Loucy (cell line): ENCODE measurements around the gene SOBP.

Experiments used
- H2AFZ ChIP-seq: fragments of 200-600 bp; sonication (generic); 2 replicates; pipeline ENCODE4 v1.6.0; 2016; ENCODE audit warnings: antibody characterized with exemption, mild to moderate bottlenecking, low read length, moderate library complexity
- H3F3A ChIP-seq: fragments of 200-600 bp; 2 replicates; pipeline ENCODE4 v1.6.0; 2016; ENCODE audit warnings: antibody characterized with exemption, low read depth, mild to moderate bottlenecking
- H3K27me3 ChIP-seq: fragments of 200-600 bp; sonication (generic); 2 replicates; pipeline ENCODE4 v1.6.1; 2014; ENCODE audit warnings: low read length, mild to moderate bottlenecking; ENCODE audit not compliant: insufficient read depth, poor library complexity, severe bottlenecking
- H3K36me3 ChIP-seq: fragments of 200-600 bp; sonication (generic); 2 replicates; pipeline ENCODE4 v1.6.1; 2016; ENCODE audit warnings: low read length; ENCODE audit not compliant: insufficient read depth
- H3K4me1 ChIP-seq: fragments of 200-600 bp; sonication (generic); 2 replicates; pipeline ENCODE4 v1.5.1; 2014; ENCODE audit warnings: low read length, mild to moderate bottlenecking; ENCODE audit not compliant: insufficient read depth, poor library complexity, severe bottlenecking
- H3K4me2 ChIP-seq: fragments of 200-600 bp; sonication (generic); 2 replicates; pipeline ENCODE4 v1.6.0; 2014; ENCODE audit warnings: antibody characterized with exemption, low read length, low read depth, mild to moderate bottlenecking; ENCODE audit not compliant: poor library complexity, severe bottlenecking
- H3K4me3 ChIP-seq: fragments of 200-600 bp; sonication (generic); 2 replicates; pipeline ENCODE4 v1.5.1; 2014; ENCODE audit warnings: low read length, mild to moderate bottlenecking, mixed read lengths; ENCODE audit not compliant: poor library complexity, severe bottlenecking
- H3K79me2 ChIP-seq: fragments of 200-600 bp; sonication (generic); 2 replicates; pipeline ENCODE4 v1.6.1; 2014; ENCODE audit warnings: low read length; ENCODE audit not compliant: insufficient read depth
- H3K9ac ChIP-seq: fragments of 200-600 bp; sonication (generic); 2 replicates; pipeline ENCODE4 v1.6.0; 2014; ENCODE audit warnings: mild to moderate bottlenecking, low read depth, low read length, moderate library complexity; ENCODE audit not compliant: poor library complexity, severe bottlenecking
- H3K9me2 ChIP-seq: fragments of 200-600 bp; sonication (generic); replicated peaks from 2 replicates; pipeline ENCODE4 v1.6.1; 2016; ENCODE audit warnings: low read depth, low read length, mixed read lengths
- H3K9me3 ChIP-seq: fragments of 200-600 bp; sonication (generic); 2 replicates; pipeline ENCODE4 v1.6.1; 2014; ENCODE audit warnings: mild to moderate bottlenecking, antibody characterized with exemption, low read length, low read depth; ENCODE audit not compliant: insufficient read depth
- H4K20me1 ChIP-seq: fragments of 200-600 bp; sonication (generic); 2 replicates; pipeline ENCODE4 v1.6.0; 2014; ENCODE audit warnings: antibody characterized with exemption, low read length, mild to moderate bottlenecking; ENCODE audit not compliant: insufficient read depth, poor library complexity, severe bottlenecking
- CTCF ChIP-seq: fragments of 200-600 bp; sonication (generic); conservative IDR thresholded peaks from 2 replicates; pipeline ENCODE4 v1.5.1; 2014; ENCODE audit warnings: mild to moderate bottlenecking, antibody characterized with exemption, low read length
- EZH2phosphoT487 ChIP-seq: fragments of 200-600 bp; IDR thresholded peaks from 2 replicates; pipeline ENCODE4 v1.6.1; 2018; ENCODE audit warnings: antibody characterized with exemption, mild to moderate bottlenecking, moderate library complexity, borderline replicate concordance

Gene SOBP

GRCh38 chr6:107614828-107615227 lies 124.9 kb downstream of the SOBP start:
- no peak overlapping the region for H3K9ac ChIP-seq
- peaks cover 35% of the 10 kb centered on the region for H3K4me1 ChIP-seq
- H3K27me3 ChIP-seq, result no peaks in the 10 kb centered on the region
- H3K4me2 ChIP-seq, result no peak overlapping the region
- no peaks in the 10 kb centered on the region for H3K79me2 ChIP-seq
- no peaks in the 10 kb centered on the region for H3K36me3 ChIP-seq
- H4K20me1 ChIP-seq, result no peaks in the 10 kb centered on the region
- no peaks in the 10 kb centered on the region for H3K9me3 ChIP-seq
- H3K4me3 ChIP-seq, result no peak overlapping the region
- H3F3A ChIP-seq, result peaks cover 7% of the 10 kb centered on the region
- TF ChIP-seq EZH2phosphoT487, result no peak
- TF ChIP-seq CTCF, result no peak
- no peaks in the 10 kb centered on the region for H3K9me2 ChIP-seq
- no peak overlapping the region for H2AFZ ChIP-seq

- TF ChIP-seq CTCF (no peak), EZH2phosphoT487 (no peak)
- H3K36me3 ChIP-seq, result no peaks in the 10 kb centered on the region
- H3K4me1 ChIP-seq, result peaks cover 55% of the 10 kb centered on the region
- no peaks in the 10 kb centered on the region for H3K9me2 ChIP-seq
- H4K20me1 ChIP-seq, result no peaks in the 10 kb centered on the region
- no peaks in the 10 kb centered on the region for H3K27me3 ChIP-seq
- H3K4me2 ChIP-seq, result peak overlapping the region; percentile 10
- H2AFZ ChIP-seq, result no peak overlapping the region
- H3F3A ChIP-seq, result peaks cover 7% of the 10 kb centered on the region
- peak overlapping the region; percentile 58 for H3K9ac ChIP-seq
- no peaks in the 10 kb centered on the region for H3K9me3 ChIP-seq
- no peaks in the 10 kb centered on the region for H3K79me2 ChIP-seq
- H3K4me3 ChIP-seq, result no peak overlapping the region
Measured at GRCh38 chr6:107616775-107617174, 126.9 kb downstream of the SOBP start.

GRCh38 chr6:107617341-107617932 lies 127.5 kb downstream of the SOBP start:
- Histone ChIP-seq H3K36me3 (no peaks in the 10 kb centered on the region), H2AFZ (no peak overlapping the region), H3K9me2 (no peaks in the 10 kb centered on the region), H3K4me3 (no peak overlapping the region), H3K79me2 (no peaks in the 10 kb centered on the region), H3K9me3 (no peaks in the 10 kb centered on the region), H3F3A (peaks cover 7% of the 10 kb centered on the region), H3K4me1 (peaks cover 56% of the 10 kb centered on the region), H3K4me2 (peak overlapping the region; percentile 10), H3K9ac (peak overlapping the region; percentile 58), H4K20me1 (no peaks in the 10 kb centered on the region), H3K27me3 (no peaks in the 10 kb centered on the region)
- TF ChIP-seq CTCF (no peak), EZH2phosphoT487 (no peak)
